Dendritic cell treated with granulocyte-macrophage colony-stimulating factor and Interleukin-4, amounts not matched to agents 40 ng/mL and 50 ng/mL, for 4 days (primary cell): Measurements from ENCODE around the gene ARHGEF11.

ENCODE experiments used
- H3K27ac Mint-ChIP-seq: one replicate; pipeline ENCODE4 v1.8.0; 2022; ENCODE audit warnings: mild to moderate bottlenecking, mixed read lengths
- H3K27me3 Mint-ChIP-seq: one replicate; pipeline ENCODE4 v1.8.0; 2022; ENCODE audit warnings: mild to moderate bottlenecking, mixed read lengths
- H3K36me3 Mint-ChIP-seq: one replicate; pipeline ENCODE4 v1.8.0; 2022; ENCODE audit warnings: low read depth, mixed read lengths
- H3K4me1 Mint-ChIP-seq: one replicate; pipeline ENCODE4 v1.8.0; 2022; ENCODE audit warnings: low read depth, mixed read lengths
- H3K4me3 Mint-ChIP-seq: one replicate; pipeline ENCODE4 v1.8.0; 2022; ENCODE audit warnings: mild to moderate bottlenecking, moderate library complexity, mixed read lengths
- H3K9me3 Mint-ChIP-seq: one replicate; pipeline ENCODE4 v1.8.0; 2022; ENCODE audit warnings: mixed read lengths
- intact Hi-C: fragments of 100-400 bp; cut with micrococcal nuclease; formaldehyde crosslinking; loops from one replicate; pipeline ENCODE4 v1.15.0; 2022

Gene ARHGEF11

DNA sequence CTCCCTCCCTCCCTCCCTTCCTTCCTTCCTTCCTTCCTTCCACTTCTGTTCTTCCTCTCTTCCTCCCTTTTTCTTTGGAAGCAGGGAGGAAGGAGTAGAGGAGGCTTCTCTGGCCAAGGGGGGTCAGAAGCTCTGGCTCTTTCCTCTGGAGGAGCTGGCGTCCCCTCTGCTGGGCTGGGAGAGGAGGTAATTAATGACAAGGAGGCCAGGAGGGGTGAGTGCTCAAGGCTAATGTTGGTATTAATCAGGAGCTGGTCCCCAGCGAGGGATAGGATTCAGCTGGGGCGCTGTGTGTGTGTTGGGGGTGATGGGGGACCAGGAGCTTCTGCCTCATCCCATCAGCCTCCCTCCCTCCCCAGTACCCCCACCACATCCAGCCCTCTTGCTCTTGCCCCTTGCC lies 158.2 kb downstream of the ARHGEF11 start:
- Mint-ChIP-seq H3K27ac (no peak overlapping the region), H3K9me3 (no peaks in the 10 kb centered on the region), H3K4me1 (peaks cover 9% of the 10 kb centered on the region), H3K27me3 (peaks cover 67% of the 10 kb centered on the region), H3K36me3 (no peaks in the 10 kb centered on the region), H3K4me3 (no peak overlapping the region)
- intact Hi-C loops = no loop called here

DNA sequence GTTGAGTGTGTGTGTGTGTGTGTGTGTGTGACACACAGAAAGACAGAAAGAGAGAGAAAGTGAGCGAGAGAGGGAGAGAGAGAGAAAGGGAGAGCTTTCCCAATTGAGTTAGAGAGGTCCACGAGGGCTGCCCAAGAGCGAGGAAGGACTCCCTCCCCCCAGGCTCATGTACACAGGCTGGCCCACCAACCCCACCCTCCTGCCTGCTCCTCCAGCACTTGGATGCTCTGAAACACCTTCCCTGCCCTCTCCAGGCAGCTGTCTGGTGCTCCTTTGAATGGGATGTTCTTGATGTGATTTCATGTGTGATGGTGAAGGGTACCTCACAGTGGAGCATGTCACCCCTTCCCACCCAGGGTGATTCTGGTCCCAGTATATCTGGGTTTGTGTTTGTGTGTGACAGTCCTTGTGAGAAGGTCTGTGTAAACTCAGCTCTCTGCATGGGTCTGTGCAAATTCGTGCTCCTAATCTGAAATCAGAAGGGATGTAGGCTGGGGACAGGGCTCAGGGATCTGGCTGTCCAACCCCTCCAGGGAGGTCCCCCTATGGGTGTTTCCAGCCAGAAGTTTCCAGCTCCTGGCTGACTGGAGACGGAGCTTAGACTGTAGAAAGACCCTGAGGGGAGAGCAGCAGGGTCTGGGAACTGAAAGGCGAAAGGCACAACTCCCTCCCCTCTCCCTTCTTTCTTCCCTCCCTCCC lies 158.8 kb downstream of the ARHGEF11 start:
- peaks cover 6% of the 10 kb centered on the region for H3K4me1 Mint-ChIP-seq
- no peak overlapping the region for H3K27ac Mint-ChIP-seq
- H3K36me3 Mint-ChIP-seq = no peaks in the 10 kb centered on the region
- H3K9me3 Mint-ChIP-seq = no peaks in the 10 kb centered on the region
- H3K4me3 Mint-ChIP-seq = no peak overlapping the region
- H3K27me3 Mint-ChIP-seq = peaks cover 66% of the 10 kb centered on the region
- intact Hi-C loops = no loop called here

DNA sequence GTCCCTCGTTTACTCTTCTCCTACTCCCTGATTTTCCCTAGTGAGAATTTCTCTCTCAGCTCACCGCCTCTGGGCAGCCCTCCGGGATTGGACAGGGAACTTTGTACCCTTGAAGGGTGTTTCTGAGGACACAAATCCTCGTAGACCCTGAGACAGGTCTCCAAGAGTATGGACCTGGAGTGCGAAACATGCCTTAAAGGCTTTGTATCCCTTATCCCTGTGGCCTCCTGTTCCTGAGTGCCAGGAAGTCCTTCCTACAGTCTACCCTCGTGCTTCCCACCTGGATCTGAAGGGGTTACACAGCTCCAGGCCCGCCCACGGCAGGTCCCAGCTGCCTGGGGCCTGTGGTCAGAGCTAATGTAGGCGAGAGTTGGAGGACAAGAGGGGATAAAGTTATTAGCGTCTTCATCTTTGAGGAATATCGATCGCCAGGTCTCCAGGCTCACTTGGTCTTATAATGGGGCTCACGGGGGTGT lies 159.6 kb downstream of the ARHGEF11 start:
- intact Hi-C loops = no loop called here
- Mint-ChIP-seq H3K27ac (no peak overlapping the region), H3K9me3 (no peaks in the 10 kb centered on the region), H3K36me3 (no peaks in the 10 kb centered on the region), H3K27me3 (peaks cover 60% of the 10 kb centered on the region), H3K4me3 (no peak overlapping the region), H3K4me1 (peaks cover 5% of the 10 kb centered on the region)

- Mint-ChIP-seq H3K27ac (no peak overlapping the region), H3K27me3 (peaks cover 61% of the 10 kb centered on the region), H3K9me3 (no peaks in the 10 kb centered on the region), H3K4me1 (peaks cover 4% of the 10 kb centered on the region), H3K36me3 (no peaks in the 10 kb centered on the region), H3K4me3 (no peak overlapping the region)
- intact Hi-C loops = no loop called here
Measured at GRCh38 chr1:156885314-156885713, 160.2 kb downstream of the ARHGEF11 start.
